Retinal pigment epithelial cell (primary cell): Measurements from ENCODE around the gene MRTFA.
"Not testable (repeated sequence)": the region's sequence is repeated elsewhere in the genome, so short reads cannot be mapped to it uniquely, and the experiment has no call there.

Experiments
- DNase-seq: peaks from one replicate; pipeline ENCODE4 v3.0.0-alpha.2; 2010; ENCODE audit warnings: low read depth
- H3K4me3 ChIP-seq: 2 replicates; pipeline ENCODE4 v1.5.1; 2011; ENCODE audit warnings: mild to moderate bottlenecking, low read length, control low read depth, moderate library complexity
- CTCF ChIP-seq: conservative IDR thresholded peaks from 2 replicates; pipeline ENCODE4 v1.5.1; 2011; ENCODE audit warnings: low read depth, low read length, control low read depth, inconsistent platforms

The MRTFA gene

DNA sequence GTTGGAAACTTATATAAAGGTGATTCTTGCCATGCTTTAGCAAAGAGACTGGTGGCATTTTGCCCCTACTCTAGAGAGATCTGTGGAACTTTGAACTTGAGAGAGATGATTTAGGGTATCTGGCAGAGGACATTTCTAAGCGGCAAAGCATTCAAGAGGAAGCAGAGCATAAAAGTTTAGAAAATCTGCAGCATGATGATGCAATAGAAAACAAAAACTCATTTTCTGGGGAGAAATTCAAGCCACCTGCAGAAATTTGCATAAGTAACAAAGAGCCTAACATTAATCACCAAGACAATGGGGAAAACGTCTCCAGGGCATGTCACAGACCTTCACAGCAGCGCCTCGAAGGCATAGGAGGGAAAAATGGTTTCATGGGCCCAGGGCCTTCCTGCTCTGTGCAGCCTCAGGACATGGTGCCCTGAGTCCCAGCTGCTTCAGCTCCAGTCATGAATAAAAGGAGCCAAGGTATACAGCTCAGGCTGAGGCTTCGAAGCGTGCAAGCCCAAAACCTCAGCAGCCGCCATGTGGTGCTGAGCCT lies 83.4 kb downstream of the MRTFA start:
- no peak for TF ChIP-seq CTCF
- no peak overlapping the region for H3K4me3 ChIP-seq
- no peak for DNase-seq

- TF ChIP-seq CTCF, result no peak
- H3K4me3 ChIP-seq, result no peak overlapping the region
- DNase-seq, result no peak
Observed at GRCh38 chr22:40552070-40552469, 84.4 kb downstream of the MRTFA start.

DNA sequence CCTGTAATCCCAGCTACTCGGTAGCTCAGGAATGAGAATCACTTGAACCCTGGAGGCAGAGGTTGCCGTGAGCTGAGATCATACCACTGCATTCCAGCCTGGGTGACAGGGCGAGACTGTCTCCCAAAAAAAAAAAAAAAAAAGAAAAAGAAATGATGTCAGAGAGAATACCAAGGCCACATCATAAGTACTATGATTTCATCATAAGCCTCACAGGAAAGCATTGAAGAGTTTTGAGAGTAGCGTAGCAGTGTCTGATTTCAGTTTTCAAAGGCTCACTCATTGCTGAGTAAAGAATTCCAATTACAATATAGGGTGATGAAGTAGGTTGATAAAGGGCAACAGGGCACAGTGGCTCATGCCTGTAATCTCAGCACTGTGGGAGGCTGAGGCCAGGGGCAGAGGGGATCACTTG lies 88.8 kb downstream of the MRTFA start:
- DNase-seq, result no peak

DNA sequence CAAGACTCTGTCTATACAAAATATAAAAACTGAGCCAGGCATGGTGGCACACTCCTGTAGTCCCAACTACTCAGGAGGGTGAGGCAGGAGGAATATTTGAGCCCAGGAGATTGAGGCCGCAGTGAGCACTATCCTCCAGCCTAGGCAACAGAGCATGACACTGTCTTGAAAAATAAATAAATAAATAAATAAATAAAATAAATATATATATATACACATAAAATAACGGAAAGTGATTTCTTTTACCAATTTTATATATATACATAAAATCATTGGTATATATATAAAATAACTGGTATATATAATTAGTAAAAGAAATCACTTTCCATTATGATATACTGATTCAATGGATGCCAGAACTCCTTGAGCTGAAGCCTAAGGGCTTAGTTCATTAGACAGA lies 91.8 kb downstream of the MRTFA start:
- no peak for DNase-seq
- H3K4me3 ChIP-seq, result no peak overlapping the region
- TF ChIP-seq CTCF, result no peak

More for the DNA sequence above, 88.8 kb downstream of the MRTFA start:
- H3K4me3 ChIP-seq, result no peak overlapping the region
- TF ChIP-seq CTCF, result no peak

DNA sequence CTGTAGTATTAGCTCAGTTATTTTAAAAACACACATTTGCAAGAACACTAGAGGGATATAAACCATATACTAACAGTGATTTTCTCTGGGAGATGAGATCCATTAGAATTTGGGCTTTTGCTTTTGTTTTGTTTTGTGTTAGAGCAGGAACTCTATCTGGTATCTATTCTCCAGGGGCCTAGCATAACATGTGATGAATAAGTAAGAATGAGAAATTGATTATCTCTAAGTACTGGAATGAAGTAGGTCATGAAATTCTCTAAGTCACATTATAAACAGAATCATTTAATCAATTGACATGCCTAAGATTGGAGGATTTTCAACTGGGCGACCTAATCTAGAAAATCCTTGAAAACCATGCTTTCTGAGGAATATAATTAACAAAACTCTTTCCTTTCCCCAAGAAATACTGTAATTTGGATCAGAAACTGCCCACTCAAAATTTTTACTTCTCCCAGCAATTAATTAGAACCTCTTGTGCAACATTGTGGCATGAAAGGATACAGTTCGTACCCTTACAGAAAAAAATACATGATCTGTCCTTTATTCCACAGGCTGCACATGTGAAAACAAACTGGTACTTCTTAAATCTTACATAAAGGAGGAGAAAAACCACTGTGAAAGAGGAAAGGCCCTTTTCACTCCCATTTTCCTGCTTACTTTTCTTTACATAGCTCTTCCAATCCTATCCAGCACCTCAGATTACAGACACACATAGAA lies 93.5 kb downstream of the MRTFA start:
- DNase-seq, result no peak

DNA sequence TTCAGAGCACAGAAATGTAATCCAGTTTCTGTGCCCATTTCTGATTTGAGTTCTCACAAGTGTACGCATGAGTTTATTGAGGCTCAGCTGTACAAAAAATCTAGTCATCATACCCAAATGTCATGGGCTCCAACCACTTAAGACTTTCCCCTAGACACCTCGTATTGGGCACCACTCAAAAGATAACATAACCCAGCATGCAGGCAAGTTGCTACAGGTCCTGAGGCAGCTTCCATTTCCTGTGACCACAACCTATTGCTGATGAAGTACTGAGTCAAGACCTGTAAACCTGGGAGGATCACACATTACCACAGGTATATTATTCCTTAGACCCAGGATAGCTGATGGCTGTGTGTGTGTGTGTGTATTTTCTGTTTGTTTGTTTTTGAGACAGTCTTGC lies 95.2 kb downstream of the MRTFA start:
- no peak for TF ChIP-seq CTCF
- DNase-seq, result no peak
- H3K4me3 ChIP-seq, result no peak overlapping the region

More for the DNA sequence above, 93.5 kb downstream of the MRTFA start:
- no peak for TF ChIP-seq CTCF
- no peak overlapping the region for H3K4me3 ChIP-seq

DNA sequence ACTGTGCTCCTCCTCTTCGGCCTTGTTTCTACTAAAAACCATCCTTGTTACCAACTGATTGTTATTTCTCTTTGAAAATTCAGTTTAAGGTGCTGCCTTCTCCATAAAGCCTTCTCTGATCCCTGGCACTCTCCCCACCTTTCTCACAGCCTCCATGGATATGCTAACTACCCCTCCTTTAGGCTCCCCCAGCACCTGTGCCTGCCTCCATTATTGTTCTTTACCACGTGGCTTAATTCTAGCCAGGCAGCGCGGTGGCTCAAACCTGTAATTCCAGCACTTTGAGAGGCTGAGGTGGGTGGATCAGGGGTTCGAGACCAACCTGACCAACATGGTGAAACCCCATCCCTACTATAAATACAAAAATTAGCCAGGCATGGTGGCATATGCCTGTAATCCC lies 96.3 kb downstream of the MRTFA start:
- TF ChIP-seq CTCF, result no peak
- H3K4me3 ChIP-seq, result no peak overlapping the region
- DNase-seq, result no peak

GRCh38 chr22:40536149-40536548 lies 100.4 kb downstream of the MRTFA start:
- not testable (repeated sequence) for DNase-seq, H3K4me3 ChIP-seq
